GM23338 (cell line): ENCODE measurements around the gene ANKFN1. TPM values are rescaled to one million over a fixed set of nuclear protein-coding genes. Genes with fewer than 3 reads are reported as not detected.

ENCODE experiments used
- ATAC-seq: fragments of 200-7000 bp; cut with Tn5 transposase; 3 replicates; pipeline ENCODE4 v1.9.1; 2020
- DNase-seq: peaks from one replicate; pipeline ENCODE4 v3.0.0-alpha.2; 2015; ENCODE audit warnings: low spot score
- H2AFZ ChIP-seq: fragments of 200-600 bp; sonication (generic); 2 replicates; pipeline ENCODE4 v1.8.0; 2016; ENCODE audit warnings: antibody characterized with exemption, mild to moderate bottlenecking, moderate library complexity
- H3F3A ChIP-seq: fragments of 200-600 bp; sonication (generic); replicated peaks from 2 replicates; pipeline ENCODE4 v1.8.0; 2017; ENCODE audit warnings: antibody characterized with exemption, mixed run types, low read depth
- H3K27ac ChIP-seq: fragments of 200-600 bp; sonication (generic); 2 replicates; pipeline ENCODE4 v1.6.1; 2016; ENCODE audit warnings: low read depth
- H3K27me3 ChIP-seq: fragments of 200-600 bp; sonication (generic); 2 replicates; pipeline ENCODE4 v1.8.0; 2016; ENCODE audit warnings: mild to moderate bottlenecking, mixed run types, moderate library complexity; ENCODE audit not compliant: insufficient read depth
- H3K36me3 ChIP-seq: fragments of 200-600 bp; sonication (generic); 2 replicates; pipeline ENCODE4 v1.8.0; 2016; ENCODE audit warnings: mild to moderate bottlenecking; ENCODE audit not compliant: insufficient read depth
- H3K4me1 ChIP-seq: fragments of 200-600 bp; sonication (generic); 2 replicates; pipeline ENCODE4 v1.8.0; 2016; ENCODE audit warnings: mild to moderate bottlenecking, moderate library complexity; ENCODE audit not compliant: insufficient read depth
- H3K4me2 ChIP-seq: fragments of 200-600 bp; sonication (generic); 2 replicates; pipeline ENCODE4 v1.7.1; 2017; ENCODE audit warnings: mixed run types
- H3K4me3 ChIP-seq: fragments of 200-600 bp; sonication (generic); 2 replicates; pipeline ENCODE4 v1.6.1; 2016; ENCODE audit warnings: mixed run types
- H3K79me2 ChIP-seq: fragments of 200-600 bp; sonication (generic); replicated peaks from 2 replicates; pipeline ENCODE4 v1.8.0; 2017; ENCODE audit warnings: mild to moderate bottlenecking; ENCODE audit not compliant: insufficient read depth
- H3K9me2 ChIP-seq: fragments of 200-600 bp; sonication (generic); 2 replicates; pipeline ENCODE4 v1.8.0; 2017; ENCODE audit not compliant: insufficient read depth
- H4K20me1 ChIP-seq: fragments of 200-600 bp; sonication (generic); replicated peaks from 2 replicates; pipeline ENCODE4 v1.8.0; 2017; ENCODE audit warnings: mild to moderate bottlenecking; ENCODE audit not compliant: insufficient read depth
- H3K27ac Mint-ChIP-seq: 2 replicates; pipeline ENCODE4 v1.8.0; 2020; ENCODE audit warnings: inconsistent platforms, mild to moderate bottlenecking, moderate library complexity, mixed read lengths
- H3K27me3 Mint-ChIP-seq: 3 replicates; pipeline ENCODE4 v1.8.0; 2022; ENCODE audit warnings: low read depth, mild to moderate bottlenecking, moderate library complexity, mixed read lengths, inconsistent platforms; ENCODE audit not compliant: insufficient read depth, poor library complexity
- H3K36me3 Mint-ChIP-seq: 3 replicates; pipeline ENCODE4 v1.8.0; 2021; ENCODE audit warnings: low read depth, mild to moderate bottlenecking, inconsistent platforms, moderate library complexity, mixed read lengths
- H3K4me1 Mint-ChIP-seq: 3 replicates; pipeline ENCODE4 v1.8.0; 2020; ENCODE audit warnings: mild to moderate bottlenecking, inconsistent platforms, mixed read lengths
- H3K4me3 Mint-ChIP-seq: 3 replicates; pipeline ENCODE4 v1.8.0; 2021; ENCODE audit warnings: moderate library complexity, mild to moderate bottlenecking, inconsistent platforms, mixed read lengths
- H3K9me3 Mint-ChIP-seq: 3 replicates; pipeline ENCODE4 v1.8.0; 2020; ENCODE audit warnings: moderate library complexity, mild to moderate bottlenecking, inconsistent platforms, mixed read lengths
- CREB1 ChIP-seq: fragments of 250-450 bp; sonication (Bioruptor Pico); IDR thresholded peaks from 2 replicates; pipeline ENCODE4 v1.5.0; 2020; ENCODE audit warnings: low read depth, mild to moderate bottlenecking, moderate library complexity
- CTCF ChIP-seq, 2 experiments: fragments of 200-600 bp in 1 of 2; sonication (generic) in 1 of 2; conservative IDR thresholded peaks; 2 replicates each; pipeline versions ENCODE4 v1.5.1 to v1.6.1; 2016 to 2017; ENCODE audit warnings: antibody characterized with exemption in 2 of 2, low read depth in 2 of 2, mild to moderate bottlenecking in 2 of 2, moderate library complexity in 1 of 2
- EZH2 ChIP-seq: fragments of 200-600 bp; sonication (generic); IDR thresholded peaks from one replicate; pipeline ENCODE4 v1.8.0; 2017; ENCODE audit warnings: antibody characterized with exemption, mild to moderate bottlenecking, low read depth; ENCODE audit not compliant: unreplicated experiment
- EZH2phosphoT487 ChIP-seq: fragments of 200-600 bp; sonication (generic); IDR thresholded peaks from one replicate; pipeline ENCODE4 v1.8.1; 2018; ENCODE audit warnings: antibody characterized with exemption; ENCODE audit not compliant: unreplicated experiment
- JUNB ChIP-seq: IDR thresholded peaks from one replicate; pipeline ENCODE4 v1.6.1; 2016; ENCODE audit warnings: antibody characterized with exemption; ENCODE audit not compliant: unreplicated experiment
- NANOG ChIP-seq: IDR thresholded peaks from 2 replicates; pipeline ENCODE4 v1.6.1; 2016; ENCODE audit warnings: antibody characterized with exemption, borderline replicate concordance
- POLR2AphosphoS5 ChIP-seq: IDR thresholded peaks from 2 replicates; pipeline ENCODE4 v1.6.1; 2016; ENCODE audit warnings: antibody characterized with exemption, low read depth
- REST ChIP-seq: IDR thresholded peaks from one replicate; pipeline ENCODE4 v1.6.1; 2018; ENCODE audit warnings: antibody characterized with exemption; ENCODE audit not compliant: unreplicated experiment
- STAT1 ChIP-seq: IDR thresholded peaks from one replicate; pipeline ENCODE4 v1.6.1; 2016; ENCODE audit warnings: antibody characterized with exemption; ENCODE audit not compliant: unreplicated experiment
- ZNF114 ChIP-seq: fragments of 250-450 bp; sonication (Bioruptor Pico); IDR thresholded peaks from 2 replicates; pipeline ENCODE4 v1.5.0; 2020; ENCODE audit warnings: mild to moderate bottlenecking, moderate library complexity
- ZNF331 ChIP-seq: fragments of 250-450 bp; sonication (Bioruptor Pico); IDR thresholded peaks from 2 replicates; pipeline ENCODE4 v1.5.0; 2020; ENCODE audit warnings: low read depth, mild to moderate bottlenecking, moderate library complexity
- polyA plus RNA-seq: library from polyadenylated mRNA; unstranded; fragments of >200 nt; fragmentation: Nextera tagmentation; extraction: Ambion mirVana; gene quantifications from 2 replicates; pipeline ENCODE4 v1.2.1, GENCODE V29; 2016
- total RNA-seq: library from RNA; depleted of rRNA; stranded (reverse); fragments of >200 nt; shearing (Covaris generic); gene quantifications from 2 replicates; pipeline ENCODE4 v1.2.3, GENCODE V29; 2014
- TF ChIP-seq, protein P1 (sequence below): IDR thresholded peaks from 2 replicates; pipeline ENCODE4 v1.6.1; 2016; ENCODE audit warnings: antibody characterized with exemption
- TF ChIP-seq, protein P2 (sequence below): fragments of 250-450 bp; sonication (Bioruptor Pico); IDR thresholded peaks from 2 replicates; pipeline ENCODE4 v1.5.0; 2020; ENCODE audit warnings: mild to moderate bottlenecking, moderate library complexity

Gene ANKFN1
- total and polyA plus RNA-seq, 2 experiments from 2014 or later, result not detected

GRCh38 chr17:56177361-56177760 is 24.1 kb downstream of the ANKFN1 start:
- peaks cover 17% of the 10 kb centered on the region; the same call in 2 of the 3 replicates for H3K4me1 Mint-ChIP-seq
- H3K27ac Mint-ChIP-seq, result no peak overlapping the region
- Histone ChIP-seq H4K20me1 (no peaks in the 10 kb centered on the region), H3K79me2 (no peaks in the 10 kb centered on the region), H2AFZ (no peak overlapping the region), H3K36me3 (no peaks in the 10 kb centered on the region), H3K4me1 (peaks cover 4% of the 10 kb centered on the region; the same call in 1 of the 2 replicates), H3F3A (no peaks in the 10 kb centered on the region), H3K27ac (no peak overlapping the region), H3K4me2 (no peak overlapping the region), H3K27me3 (no peaks in the 10 kb centered on the region), H3K9me2 (0 out of 2 replicates have a peak, but pooled peaks cover 6% of the 10 kb centered on the region), H3K4me3 (no peak overlapping the region)
- H3K4me3 Mint-ChIP-seq, result no peak overlapping the region
- ATAC-seq (no peak), DNase-seq (no peak)
- H3K9me3 Mint-ChIP-seq, result no peaks in the 10 kb centered on the region
- no peaks in the 10 kb centered on the region for H3K27me3 Mint-ChIP-seq
- TF ChIP-seq STAT1 (no peak), POLR2AphosphoS5 (no peak), JUNB (no peak), ZNF114 (CRISPR knock-in tag) (no peak), EZH2 (no peak), CREB1 (CRISPR knock-in tag) (no peak), ZNF331 (CRISPR knock-in tag) (no peak), CTCF (conservative IDR thresholded peaks at IDR 0.05; ENCODE audit: low read depth in 2 of 2) (no peak), EZH2phosphoT487 (no peak), NANOG (no peak), REST (no peak)
- TF ChIP-seq, protein P1, sequence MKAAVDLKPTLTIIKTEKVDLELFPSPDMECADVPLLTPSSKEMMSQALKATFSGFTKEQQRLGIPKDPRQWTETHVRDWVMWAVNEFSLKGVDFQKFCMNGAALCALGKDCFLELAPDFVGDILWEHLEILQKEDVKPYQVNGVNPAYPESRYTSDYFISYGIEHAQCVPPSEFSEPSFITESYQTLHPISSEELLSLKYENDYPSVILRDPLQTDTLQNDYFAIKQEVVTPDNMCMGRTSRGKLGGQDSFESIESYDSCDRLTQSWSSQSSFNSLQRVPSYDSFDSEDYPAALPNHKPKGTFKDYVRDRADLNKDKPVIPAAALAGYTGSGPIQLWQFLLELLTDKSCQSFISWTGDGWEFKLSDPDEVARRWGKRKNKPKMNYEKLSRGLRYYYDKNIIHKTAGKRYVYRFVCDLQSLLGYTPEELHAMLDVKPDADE, result no peak
- TF ChIP-seq, protein P2, sequence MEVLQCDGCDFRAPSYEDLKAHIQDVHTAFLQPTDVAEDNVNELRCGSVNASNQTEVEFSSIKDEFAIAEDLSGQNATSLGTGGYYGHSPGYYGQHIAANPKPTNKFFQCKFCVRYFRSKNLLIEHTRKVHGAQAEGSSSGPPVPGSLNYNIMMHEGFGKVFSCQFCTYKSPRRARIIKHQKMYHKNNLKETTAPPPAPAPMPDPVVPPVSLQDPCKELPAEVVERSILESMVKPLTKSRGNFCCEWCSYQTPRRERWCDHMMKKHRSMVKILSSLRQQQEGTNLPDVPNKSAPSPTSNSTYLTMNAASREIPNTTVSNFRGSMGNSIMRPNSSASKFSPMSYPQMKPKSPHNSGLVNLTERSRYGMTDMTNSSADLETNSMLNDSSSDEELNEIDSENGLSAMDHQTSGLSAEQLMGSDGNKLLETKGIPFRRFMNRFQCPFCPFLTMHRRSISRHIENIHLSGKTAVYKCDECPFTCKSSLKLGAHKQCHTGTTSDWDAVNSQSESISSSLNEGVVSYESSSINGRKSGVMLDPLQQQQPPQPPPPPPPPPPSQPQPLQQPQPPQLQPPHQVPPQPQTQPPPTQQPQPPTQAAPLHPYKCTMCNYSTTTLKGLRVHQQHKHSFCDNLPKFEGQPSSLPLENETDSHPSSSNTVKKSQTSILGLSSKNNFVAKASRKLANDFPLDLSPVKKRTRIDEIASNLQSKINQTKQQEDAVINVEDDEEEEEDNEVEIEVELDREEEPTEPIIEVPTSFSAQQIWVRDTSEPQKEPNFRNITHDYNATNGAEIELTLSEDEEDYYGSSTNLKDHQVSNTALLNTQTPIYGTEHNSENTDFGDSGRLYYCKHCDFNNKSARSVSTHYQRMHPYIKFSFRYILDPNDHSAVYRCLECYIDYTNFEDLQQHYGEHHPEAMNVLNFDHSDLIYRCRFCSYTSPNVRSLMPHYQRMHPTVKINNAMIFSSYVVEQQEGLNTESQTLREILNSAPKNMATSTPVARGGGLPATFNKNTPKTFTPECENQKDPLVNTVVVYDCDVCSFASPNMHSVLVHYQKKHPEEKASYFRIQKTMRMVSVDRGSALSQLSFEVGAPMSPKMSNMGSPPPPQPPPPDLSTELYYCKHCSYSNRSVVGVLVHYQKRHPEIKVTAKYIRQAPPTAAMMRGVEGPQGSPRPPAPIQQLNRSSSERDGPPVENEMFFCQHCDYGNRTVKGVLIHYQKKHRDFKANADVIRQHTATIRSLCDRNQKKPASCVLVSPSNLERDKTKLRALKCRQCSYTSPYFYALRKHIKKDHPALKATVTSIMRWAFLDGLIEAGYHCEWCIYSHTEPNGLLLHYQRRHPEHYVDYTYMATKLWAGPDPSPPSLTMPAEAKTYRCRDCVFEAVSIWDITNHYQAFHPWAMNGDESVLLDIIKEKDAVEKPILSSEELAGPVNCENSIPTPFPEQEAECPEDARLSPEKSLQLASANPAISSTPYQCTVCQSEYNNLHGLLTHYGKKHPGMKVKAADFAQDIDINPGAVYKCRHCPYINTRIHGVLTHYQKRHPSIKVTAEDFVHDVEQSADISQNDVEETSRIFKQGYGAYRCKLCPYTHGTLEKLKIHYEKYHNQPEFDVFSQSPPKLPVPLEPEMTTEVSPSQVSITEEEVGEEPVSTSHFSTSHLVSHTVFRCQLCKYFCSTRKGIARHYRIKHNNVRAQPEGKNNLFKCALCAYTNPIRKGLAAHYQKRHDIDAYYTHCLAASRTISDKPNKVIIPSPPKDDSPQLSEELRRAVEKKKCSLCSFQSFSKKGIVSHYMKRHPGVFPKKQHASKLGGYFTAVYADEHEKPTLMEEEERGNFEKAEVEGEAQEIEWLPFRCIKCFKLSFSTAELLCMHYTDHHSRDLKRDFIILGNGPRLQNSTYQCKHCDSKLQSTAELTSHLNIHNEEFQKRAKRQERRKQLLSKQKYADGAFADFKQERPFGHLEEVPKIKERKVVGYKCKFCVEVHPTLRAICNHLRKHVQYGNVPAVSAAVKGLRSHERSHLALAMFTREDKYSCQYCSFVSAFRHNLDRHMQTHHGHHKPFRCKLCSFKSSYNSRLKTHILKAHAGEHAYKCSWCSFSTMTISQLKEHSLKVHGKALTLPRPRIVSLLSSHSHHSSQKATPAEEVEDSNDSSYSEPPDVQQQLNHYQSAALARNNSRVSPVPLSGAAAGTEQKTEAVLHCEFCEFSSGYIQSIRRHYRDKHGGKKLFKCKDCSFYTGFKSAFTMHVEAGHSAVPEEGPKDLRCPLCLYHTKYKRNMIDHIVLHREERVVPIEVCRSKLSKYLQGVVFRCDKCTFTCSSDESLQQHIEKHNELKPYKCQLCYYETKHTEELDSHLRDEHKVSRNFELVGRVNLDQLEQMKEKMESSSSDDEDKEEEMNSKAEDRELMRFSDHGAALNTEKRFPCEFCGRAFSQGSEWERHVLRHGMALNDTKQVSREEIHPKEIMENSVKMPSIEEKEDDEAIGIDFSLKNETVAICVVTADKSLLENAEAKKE, result no peak
- no peaks in the 10 kb centered on the region for H3K36me3 Mint-ChIP-seq
